ENCODE results near the gene TLN1.

The TLN1 gene

GRCh38 chr9:35703906-35704672, 27.9 kb downstream of the TLN1 start:
- no peak for DNase-seq (ENCODE audit: low spot score in 2 of 2)
- H3K27me3 ChIP-seq (ENCODE audit: low read depth) = no peaks in the 10 kb centered on the region

GRCh38 chr9:35702696-35703095, 29.3 kb downstream of the TLN1 start:
- H3K27me3 ChIP-seq (ENCODE audit: low read depth) = no peaks in the 10 kb centered on the region
- H3K4me1 ChIP-seq = no peaks in the 10 kb centered on the region
- no peaks in the 10 kb centered on the region for H3K9me3 ChIP-seq
- H3K4me3 ChIP-seq = no peak overlapping the region
- in situ Hi-C loops (cut with MboI; ENCODE audit: low sequenced_read_pairs) = no loop called here
- H3K36me3 ChIP-seq (replicated peaks) = peaks cover 100% of the 10 kb centered on the region
- no peak for DNase-seq (ENCODE audit: low spot score in 2 of 2)

More at GRCh38 chr9:35703906-35704672, 27.9 kb downstream of the TLN1 start:
- Histone ChIP-seq H3K4me1 (no peaks in the 10 kb centered on the region), H3K36me3 (replicated peaks) (peaks cover 98% of the 10 kb centered on the region), H3K4me3 (no peak overlapping the region), H3K9me3 (no peaks in the 10 kb centered on the region)
- in situ Hi-C loops (cut with MboI; ENCODE audit: low sequenced_read_pairs) = no loop called here

GRCh38 chr9:35700942-35701341, 31.1 kb downstream of the TLN1 start:
- no peaks in the 10 kb centered on the region for H3K9me3 ChIP-seq
- H3K36me3 ChIP-seq (replicated peaks) = peaks cover 99% of the 10 kb centered on the region
- H3K27me3 ChIP-seq (ENCODE audit: low read depth) = no peaks in the 10 kb centered on the region
- no peak for DNase-seq (ENCODE audit: low spot score in 2 of 2)
- in situ Hi-C loops (cut with MboI; ENCODE audit: low sequenced_read_pairs) = no loop called here
- no peak overlapping the region for H3K4me3 ChIP-seq
- no peaks in the 10 kb centered on the region for H3K4me1 ChIP-seq

- peaks cover 92% of the 10 kb centered on the region for H3K36me3 ChIP-seq (replicated peaks)
- no peak for DNase-seq (ENCODE audit: low spot score in 2 of 2)
- no peaks in the 10 kb centered on the region for H3K27me3 ChIP-seq (ENCODE audit: low read depth)
- in situ Hi-C loops (cut with MboI; ENCODE audit: low sequenced_read_pairs) = no loop called here
- H3K4me1 ChIP-seq = peaks cover 2% of the 10 kb centered on the region; the same call in 1 of the 2 replicates
- H3K9me3 ChIP-seq = no peaks in the 10 kb centered on the region
- no peak overlapping the region for H3K4me3 ChIP-seq
Observed at GRCh38 chr9:35700031-35700430, 32.0 kb downstream of the TLN1 start.

- no peaks in the 10 kb centered on the region for H3K9me3 ChIP-seq
- H3K4me3 ChIP-seq = no peak overlapping the region
- DNase-seq (ENCODE audit: low spot score in 2 of 2) = no peak
- H3K36me3 ChIP-seq (replicated peaks) = peaks cover 74% of the 10 kb centered on the region
- in situ Hi-C loops (cut with MboI; ENCODE audit: low sequenced_read_pairs) = no loop called here
- peaks cover 6% of the 10 kb centered on the region; the same call in 1 of the 2 replicates for H3K4me1 ChIP-seq
- no peaks in the 10 kb centered on the region for H3K27me3 ChIP-seq (ENCODE audit: low read depth)
Observed at GRCh38 chr9:35698231-35698630, 33.8 kb downstream of the TLN1 start.

GRCh38 chr9:35697486-35697885, 34.5 kb downstream of the TLN1 start:
- DNase-seq (ENCODE audit: low spot score in 2 of 2) = no peak
- in situ Hi-C loops (cut with MboI; ENCODE audit: low sequenced_read_pairs) = no loop called here
- no peak overlapping the region for H3K4me3 ChIP-seq
- peaks cover 6% of the 10 kb centered on the region; the same call in 1 of the 2 replicates for H3K4me1 ChIP-seq
- peaks cover 66% of the 10 kb centered on the region for H3K36me3 ChIP-seq (replicated peaks)
- no peaks in the 10 kb centered on the region for H3K27me3 ChIP-seq (ENCODE audit: low read depth)
- H3K9me3 ChIP-seq = no peaks in the 10 kb centered on the region

- H3K4me1 ChIP-seq = peaks cover 6% of the 10 kb centered on the region; the same call in 1 of the 2 replicates
- H3K36me3 ChIP-seq (replicated peaks) = peaks cover 58% of the 10 kb centered on the region
- DNase-seq (ENCODE audit: low spot score in 2 of 2) = peak; percentile 34 to 75
- no peaks in the 10 kb centered on the region for H3K27me3 ChIP-seq (ENCODE audit: low read depth)
- in situ Hi-C loops (cut with MboI; ENCODE audit: low sequenced_read_pairs) = no loop called here
- no peaks in the 10 kb centered on the region for H3K9me3 ChIP-seq
- no peak overlapping the region for H3K4me3 ChIP-seq
Observed at GRCh38 chr9:35696520-35697215, 35.3 kb downstream of the TLN1 start.

- Histone ChIP-seq H3K27me3 (ENCODE audit: low read depth) (no peaks in the 10 kb centered on the region), H3K4me3 (no peak overlapping the region), H3K9me3 (no peaks in the 10 kb centered on the region), H3K36me3 (replicated peaks) (peaks cover 51% of the 10 kb centered on the region), H3K4me1 (peaks cover 6% of the 10 kb centered on the region; the same call in 1 of the 2 replicates)
- in situ Hi-C loops (cut with MboI; ENCODE audit: low sequenced_read_pairs) = no loop called here
- DNase-seq (ENCODE audit: low spot score in 2 of 2) = no peak
Observed at GRCh38 chr9:35695943-35696401, 36.0 kb downstream of the TLN1 start.

- DNase-seq (ENCODE audit: low spot score in 2 of 2) = no peak
- Histone ChIP-seq H3K27me3 (ENCODE audit: low read depth) (no peaks in the 10 kb centered on the region), H3K9me3 (no peaks in the 10 kb centered on the region), H3K4me1 (peaks cover 6% of the 10 kb centered on the region), H3K36me3 (replicated peaks) (peaks cover 9% of the 10 kb centered on the region), H3K4me3 (no peak overlapping the region; the same call in 1 of the 2 replicates)
- in situ Hi-C loops (cut with MboI; ENCODE audit: low sequenced_read_pairs) = no loop called here
Observed at GRCh38 chr9:35691757-35692301, 40.2 kb downstream of the TLN1 start.

GRCh38 chr9:35691334-35691650, 40.7 kb downstream of the TLN1 start:
- Histone ChIP-seq H3K9me3 (no peaks in the 10 kb centered on the region), H3K4me3 (peak overlapping the region; percentile 64), H3K36me3 (replicated peaks) (peaks cover 5% of the 10 kb centered on the region), H3K4me1 (peaks cover 6% of the 10 kb centered on the region), H3K27me3 (ENCODE audit: low read depth) (no peaks in the 10 kb centered on the region)
- in situ Hi-C loops (cut with MboI; ENCODE audit: low sequenced_read_pairs) = no loop called here
- no peak for DNase-seq (ENCODE audit: low spot score in 2 of 2)

- Histone ChIP-seq H3K36me3 (replicated peaks) (peaks cover under 1% of the 10 kb centered on the region; the same call in 1 of the 2 replicates), H3K9me3 (no peaks in the 10 kb centered on the region), H3K4me1 (peaks cover 6% of the 10 kb centered on the region), H3K4me3 (peak overlapping the region; percentile 64), H3K27me3 (ENCODE audit: low read depth) (no peaks in the 10 kb centered on the region)
- DNase-seq (ENCODE audit: low spot score in 2 of 2) = peak; percentile 54 to 80
- in situ Hi-C loops (cut with MboI; ENCODE audit: low sequenced_read_pairs) = no loop called here
Observed at GRCh38 chr9:35690614-35691333, 41.2 kb downstream of the TLN1 start.

- no peak for DNase-seq (ENCODE audit: low spot score in 2 of 2)
- H3K4me1 ChIP-seq = peaks cover 6% of the 10 kb centered on the region
Observed at GRCh38 chr9:35690294-35690613, 41.7 kb downstream of the TLN1 start.

GRCh38 chr9:35689542-35690293, 42.3 kb downstream of the TLN1 start, which contains the start of gene TPM2:
TSS of gene TPM2 (minus strand) at chr9:35689925. CDS start at chr9:35689817, 108 bp downstream.
- DNase-seq (ENCODE audit: low spot score in 2 of 2) = no peak
- H3K36me3 ChIP-seq (replicated peaks) = no peaks in the 10 kb centered on the region
- H3K4me3 ChIP-seq = peak within 1 kb of the TSS; percentile 64
- in situ Hi-C loops (cut with MboI; ENCODE audit: low sequenced_read_pairs) = no loop called here
- H3K27me3 ChIP-seq (ENCODE audit: low read depth) = no peaks in the 10 kb centered on the region
- no peaks in the 10 kb centered on the region for H3K9me3 ChIP-seq
- H3K4me1 ChIP-seq = peaks cover under 1% of the 10 kb centered on the region

More at GRCh38 chr9:35690294-35690613, 41.7 kb downstream of the TLN1 start:
- H3K4me3 ChIP-seq = peak overlapping the region; percentile 64
- in situ Hi-C loops (cut with MboI; ENCODE audit: low sequenced_read_pairs) = no loop called here
- no peaks in the 10 kb centered on the region for H3K9me3 ChIP-seq
- no peaks in the 10 kb centered on the region for H3K36me3 ChIP-seq (replicated peaks)
- H3K27me3 ChIP-seq (ENCODE audit: low read depth) = no peaks in the 10 kb centered on the region
